GM06990 (cell line): ENCODE results near the gene RRAS.

ENCODE experiments used
- DNase-seq: peaks from one replicate; pipeline ENCODE4 v3.0.0-alpha.2; 2011; ENCODE audit not compliant: insufficient read length; ENCODE audit errors: extremely low read depth
- H3K27me3 ChIP-seq: replicated peaks from 2 replicates; pipeline ENCODE4 v1.6.0; 2011; ENCODE audit warnings: low read length; ENCODE audit not compliant: control insufficient read depth, insufficient read depth
- H3K36me3 ChIP-seq: 2 replicates; pipeline ENCODE4 v1.5.1; 2011; ENCODE audit warnings: low read length; ENCODE audit not compliant: control insufficient read depth, insufficient read depth
- H3K4me3 ChIP-seq: replicated peaks from 2 replicates; pipeline ENCODE4 v1.5.1; 2011; ENCODE audit warnings: low read depth, mild to moderate bottlenecking, control low read depth, low read length
- TF ChIP-seq, protein P1 (sequence below): IDR thresholded peaks from 2 replicates; pipeline ENCODE4 v1.5.1; 2011; ENCODE audit warnings: low read length, control low read depth, mild to moderate bottlenecking, inconsistent platforms; ENCODE audit not compliant: insufficient read depth, poor library complexity, severe bottlenecking

RRAS gene

DNA sequence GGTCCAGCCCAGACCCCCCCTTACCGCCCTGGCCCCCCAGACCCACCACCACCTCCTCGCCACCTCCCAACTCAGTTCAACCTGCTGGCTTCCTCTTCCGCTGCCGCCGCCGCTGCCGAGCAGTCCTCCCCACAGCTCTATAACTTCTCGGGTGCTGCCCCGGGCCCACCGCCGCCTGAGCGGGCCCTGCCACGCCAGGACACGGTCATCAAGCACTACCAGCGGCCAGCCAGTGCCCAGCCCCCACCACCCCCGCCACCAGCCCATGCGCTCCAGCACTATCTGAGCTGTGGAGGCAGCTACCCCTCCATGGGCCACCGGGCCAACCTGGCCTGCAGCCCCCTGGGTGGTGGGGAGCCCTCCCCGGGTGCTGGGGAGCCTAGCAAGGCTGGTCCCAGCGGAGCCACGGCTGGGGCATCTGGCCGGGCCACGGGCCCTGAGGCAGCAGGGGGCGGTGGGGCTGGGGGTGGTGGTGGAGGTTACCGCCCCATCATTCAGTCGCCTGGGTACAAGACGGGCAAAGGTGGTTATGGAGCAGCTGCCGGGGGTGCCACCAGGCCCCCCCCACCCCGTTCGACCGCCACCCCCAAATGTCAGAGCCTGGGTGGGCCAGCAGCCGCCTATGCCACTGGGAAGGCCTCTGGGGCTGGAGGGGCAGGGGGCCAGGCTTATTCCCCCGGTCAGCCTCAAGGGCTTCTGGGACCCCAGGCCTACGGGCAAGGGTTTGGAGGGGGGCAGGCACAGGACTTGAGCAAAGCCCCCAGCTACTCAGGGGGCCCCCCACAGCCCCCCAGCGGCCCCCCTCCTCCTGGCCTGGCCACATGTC, 44.7 kb downstream of the RRAS start:
- H3K27me3 ChIP-seq: no peaks in the 10 kb centered on the region
- TF ChIP-seq, protein P1, sequence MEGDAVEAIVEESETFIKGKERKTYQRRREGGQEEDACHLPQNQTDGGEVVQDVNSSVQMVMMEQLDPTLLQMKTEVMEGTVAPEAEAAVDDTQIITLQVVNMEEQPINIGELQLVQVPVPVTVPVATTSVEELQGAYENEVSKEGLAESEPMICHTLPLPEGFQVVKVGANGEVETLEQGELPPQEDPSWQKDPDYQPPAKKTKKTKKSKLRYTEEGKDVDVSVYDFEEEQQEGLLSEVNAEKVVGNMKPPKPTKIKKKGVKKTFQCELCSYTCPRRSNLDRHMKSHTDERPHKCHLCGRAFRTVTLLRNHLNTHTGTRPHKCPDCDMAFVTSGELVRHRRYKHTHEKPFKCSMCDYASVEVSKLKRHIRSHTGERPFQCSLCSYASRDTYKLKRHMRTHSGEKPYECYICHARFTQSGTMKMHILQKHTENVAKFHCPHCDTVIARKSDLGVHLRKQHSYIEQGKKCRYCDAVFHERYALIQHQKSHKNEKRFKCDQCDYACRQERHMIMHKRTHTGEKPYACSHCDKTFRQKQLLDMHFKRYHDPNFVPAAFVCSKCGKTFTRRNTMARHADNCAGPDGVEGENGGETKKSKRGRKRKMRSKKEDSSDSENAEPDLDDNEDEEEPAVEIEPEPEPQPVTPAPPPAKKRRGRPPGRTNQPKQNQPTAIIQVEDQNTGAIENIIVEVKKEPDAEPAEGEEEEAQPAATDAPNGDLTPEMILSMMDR: no peak
- H3K4me3 ChIP-seq: no peak overlapping the region
- peaks cover 26% of the 10 kb centered on the region for H3K36me3 ChIP-seq
- DNase-seq: no peak

DNA sequence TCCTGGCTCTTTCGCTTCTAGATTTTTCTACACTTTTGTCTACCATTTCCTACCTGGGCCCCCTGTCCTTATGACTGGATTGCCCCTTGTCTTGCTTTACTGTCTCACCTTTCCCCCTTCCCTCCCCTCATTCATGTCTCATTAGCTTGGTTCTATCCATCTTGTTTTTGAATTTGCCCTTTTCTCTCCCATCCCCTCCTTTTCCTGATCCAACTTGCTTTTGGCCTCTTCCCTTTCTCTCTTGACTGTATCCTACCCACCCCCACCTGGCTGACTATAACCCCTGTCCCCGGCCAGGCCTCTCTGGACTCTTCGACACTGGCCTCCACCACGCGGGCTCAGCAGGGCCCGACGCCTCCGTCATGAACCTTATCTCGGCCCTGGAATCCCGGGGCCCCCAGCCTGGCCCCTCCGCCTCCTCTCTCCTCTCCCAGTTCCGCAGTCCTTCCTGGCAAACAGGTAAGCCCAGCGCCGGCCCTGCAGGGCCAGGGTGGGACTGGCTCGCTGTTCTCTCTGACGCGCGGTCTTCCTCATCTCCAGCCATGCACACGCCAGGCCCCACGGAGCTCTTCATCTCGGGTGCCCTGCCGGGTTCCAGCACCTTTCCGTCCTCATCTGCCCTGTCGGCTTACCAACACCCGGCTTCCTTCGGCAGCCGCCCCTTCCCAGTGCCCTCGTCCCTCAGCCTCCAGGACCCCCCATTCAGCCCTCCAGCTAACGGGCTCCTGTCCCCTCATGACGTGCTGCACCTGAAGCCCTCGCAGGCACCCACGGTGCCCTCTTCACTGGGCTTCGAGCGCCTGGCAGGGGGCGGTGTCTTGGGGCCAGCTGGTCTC, 45.6 kb downstream of the RRAS start:
- H3K4me3 ChIP-seq: no peak overlapping the region

DNA sequence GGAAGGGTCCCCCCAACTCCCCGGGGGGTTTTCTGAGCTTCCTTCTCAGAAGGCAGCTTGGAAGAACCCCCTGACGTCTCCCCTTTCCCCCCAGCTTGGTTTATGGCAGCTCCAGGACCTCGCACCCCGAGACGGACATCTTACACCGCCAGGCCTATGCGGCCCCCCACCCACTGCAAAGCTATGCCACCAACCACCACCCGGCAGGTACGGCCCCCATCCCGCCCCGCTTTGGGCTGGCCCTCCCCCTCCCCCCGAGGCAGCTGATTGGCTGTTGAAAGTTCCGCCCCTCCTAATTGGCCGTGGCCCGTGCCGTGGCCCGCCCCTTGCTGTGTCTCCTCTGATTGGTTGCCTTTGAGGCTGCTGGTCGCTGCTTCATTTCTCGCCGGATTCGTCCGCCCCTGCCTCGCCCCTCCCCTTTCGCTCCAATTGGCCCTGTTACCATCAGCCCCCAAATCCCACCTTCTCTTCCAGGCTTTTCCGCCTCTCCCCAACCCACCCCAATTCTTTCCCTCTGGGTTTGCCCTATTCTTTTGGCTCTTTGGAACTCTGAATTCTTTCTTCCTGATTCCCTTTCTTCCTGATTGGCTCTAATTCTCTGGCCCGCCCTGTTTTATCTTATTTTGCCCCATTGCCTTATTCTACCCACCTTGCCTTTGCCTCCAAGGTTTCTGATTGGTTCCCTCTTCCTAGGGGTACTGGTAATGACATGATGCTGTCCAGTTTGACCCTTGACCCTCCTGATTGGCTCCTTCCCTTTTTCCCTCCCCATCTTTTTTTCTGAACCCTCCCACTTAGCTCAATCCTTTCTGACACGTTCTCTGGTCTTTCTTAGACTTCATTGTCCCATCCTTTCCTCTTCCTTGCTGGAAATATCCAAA, 46.5 kb downstream of the RRAS start:
- Histone ChIP-seq H3K36me3 (peaks cover 18% of the 10 kb centered on the region), H3K27me3 (no peaks in the 10 kb centered on the region), H3K4me3 (peak overlapping the region; percentile 73)
- TF ChIP-seq, protein P1: no peak
- peak; percentile 90 for DNase-seq

More for the DNA sequence above, 45.6 kb downstream of the RRAS start:
- Histone ChIP-seq H3K36me3 (peaks cover 26% of the 10 kb centered on the region), H3K27me3 (no peaks in the 10 kb centered on the region)
- TF ChIP-seq, protein P1: no peak
- no peak for DNase-seq

DNA sequence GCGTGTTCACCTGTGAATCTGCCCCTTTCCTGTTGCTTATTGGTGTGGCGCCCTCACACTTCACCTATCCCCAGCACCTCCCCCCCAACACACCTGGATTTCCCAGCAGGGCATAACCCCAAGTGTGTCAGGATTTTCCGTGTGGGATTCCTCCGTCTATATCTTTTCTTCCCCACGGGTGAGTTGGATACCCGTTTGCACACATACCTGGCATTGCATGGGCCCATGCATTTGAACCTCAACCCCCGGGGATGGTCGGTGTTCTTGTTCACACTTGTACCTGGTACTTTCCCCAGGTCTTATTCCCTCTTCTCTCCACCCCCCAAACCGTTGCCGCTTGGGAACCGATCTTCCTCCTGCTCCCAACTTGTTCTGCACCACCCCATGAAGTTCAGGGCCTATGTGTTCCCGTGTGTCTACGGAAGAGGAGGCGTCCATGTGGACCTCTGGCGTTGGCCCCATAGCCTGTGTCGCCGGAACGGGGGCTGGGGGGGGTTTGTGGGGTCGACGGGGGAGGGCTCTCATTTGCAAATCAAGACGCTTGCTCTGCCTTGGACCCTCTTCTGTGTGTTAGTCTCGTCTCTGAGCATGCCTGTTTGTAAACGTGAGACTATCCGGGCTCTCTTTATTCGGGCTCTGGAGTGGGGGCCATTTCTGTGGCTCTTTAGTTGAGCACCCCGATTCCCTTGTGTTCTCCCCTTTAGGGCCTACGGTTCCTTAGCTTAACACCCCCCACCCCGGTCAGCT, 47.3 kb downstream of the RRAS start:
- H3K4me3 ChIP-seq: peak overlapping the region; percentile 73
- TF ChIP-seq, protein P1: no peak
- H3K36me3 ChIP-seq: peaks cover 17% of the 10 kb centered on the region
- no peaks in the 10 kb centered on the region for H3K27me3 ChIP-seq
- no peak for DNase-seq
